NCI-H128 (cell line): ENCODE results near the gene SYT8.
"Not testable (repeated sequence)": the region's sequence is repeated elsewhere in the genome, so short reads cannot be mapped to it uniquely, and the experiment has no call there.

ENCODE experiments used
- DNase-seq: peaks from one replicate; lab custom pipeline; 2025; ENCODE audit not compliant: unreplicated experiment; lab: John Stamatoyannopoulos, UW

SYT8 gene

GRCh38 chr11:1883346-1884302, 48.8 kb downstream of the SYT8 start:
- DNase-seq, result no peak

DNA sequence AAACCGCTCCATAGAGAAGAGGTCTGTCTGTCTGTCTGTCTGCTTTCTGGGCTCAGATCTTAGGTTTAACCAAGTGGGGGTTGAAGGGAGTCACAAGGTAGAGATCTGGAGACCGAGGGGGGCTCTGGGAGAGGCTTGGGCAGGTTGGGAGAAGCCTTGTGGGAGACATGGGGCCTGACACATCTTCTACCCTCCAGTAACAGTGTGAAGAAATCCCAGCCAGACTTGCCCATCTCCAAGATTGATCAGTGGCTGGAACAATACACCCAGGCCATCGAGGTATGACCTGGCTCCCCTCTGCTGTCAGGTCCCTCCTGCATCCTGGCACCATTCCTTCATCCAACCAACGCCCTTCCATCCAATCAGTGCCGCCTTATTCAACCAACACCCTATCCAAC, 49.5 kb downstream of the SYT8 start:
- DNase-seq, result no peak

DNA sequence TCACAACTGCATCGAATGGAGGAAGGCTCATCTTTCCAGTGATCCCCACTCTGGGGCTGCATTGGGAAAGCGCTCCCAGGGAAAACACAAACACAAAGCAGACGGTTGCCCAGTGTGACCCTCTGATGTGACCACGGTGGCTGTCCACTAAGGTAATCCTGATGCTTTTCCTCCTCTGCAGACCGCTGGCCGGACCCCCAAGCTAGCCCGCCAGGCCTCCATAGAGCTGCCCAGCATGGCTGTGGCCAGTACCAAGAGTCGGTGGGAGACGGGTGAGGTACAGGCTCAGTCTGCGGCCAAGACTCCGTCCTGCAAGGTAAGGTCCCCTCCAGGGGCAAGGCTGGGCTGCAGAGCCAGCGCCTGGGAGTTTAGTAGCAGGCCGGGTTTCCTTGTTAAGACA, 51.8 kb downstream of the SYT8 start:
- DNase-seq, result not testable (repeated sequence)
